Epithelial cell of esophagus (primary cell): ENCODE data around the gene C11orf65.
"Not testable (repeated sequence)": the region's sequence is repeated elsewhere in the genome, so short reads cannot be mapped to it uniquely, and the experiment has no call there.

Experiments used
- DNase-seq: peaks from one replicate; pipeline ENCODE4 v3.0.0; 2010; ENCODE audit warnings: low read depth
- H3K4me3 ChIP-seq: 2 replicates; pipeline ENCODE4 v1.5.1; 2011; ENCODE audit warnings: mild to moderate bottlenecking, low read length, control low read depth
- TF ChIP-seq, protein P1 (sequence below): IDR thresholded peaks from 2 replicates; pipeline ENCODE4 v1.5.1; 2011; ENCODE audit warnings: low read depth, mild to moderate bottlenecking, low read length, control low read depth, inconsistent platforms; ENCODE audit not compliant: insufficient read depth; ENCODE audit errors: missing control alignments

C11orf65 gene

DNA sequence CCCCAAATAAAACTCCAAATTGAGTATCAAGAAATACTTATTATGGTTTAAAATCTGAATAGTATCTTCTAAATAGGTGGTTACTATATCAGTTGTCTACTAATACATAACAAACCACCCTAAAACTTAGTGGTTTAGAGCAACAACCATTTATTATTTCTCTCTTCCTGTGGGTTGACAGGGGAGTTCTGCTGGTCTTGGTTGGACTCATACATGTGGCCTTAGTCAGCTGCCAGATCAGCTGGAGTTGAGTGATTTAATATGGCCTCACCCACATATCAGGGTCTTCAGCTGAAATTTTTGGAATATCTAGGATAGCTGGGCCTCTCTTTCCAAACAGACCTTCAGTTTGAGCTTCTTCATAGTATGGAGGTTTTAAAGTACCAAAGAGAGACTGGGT is 34.5 kb downstream of the C11orf65 start:
- no peak overlapping the region for H3K4me3 ChIP-seq
- TF ChIP-seq, protein P1, sequence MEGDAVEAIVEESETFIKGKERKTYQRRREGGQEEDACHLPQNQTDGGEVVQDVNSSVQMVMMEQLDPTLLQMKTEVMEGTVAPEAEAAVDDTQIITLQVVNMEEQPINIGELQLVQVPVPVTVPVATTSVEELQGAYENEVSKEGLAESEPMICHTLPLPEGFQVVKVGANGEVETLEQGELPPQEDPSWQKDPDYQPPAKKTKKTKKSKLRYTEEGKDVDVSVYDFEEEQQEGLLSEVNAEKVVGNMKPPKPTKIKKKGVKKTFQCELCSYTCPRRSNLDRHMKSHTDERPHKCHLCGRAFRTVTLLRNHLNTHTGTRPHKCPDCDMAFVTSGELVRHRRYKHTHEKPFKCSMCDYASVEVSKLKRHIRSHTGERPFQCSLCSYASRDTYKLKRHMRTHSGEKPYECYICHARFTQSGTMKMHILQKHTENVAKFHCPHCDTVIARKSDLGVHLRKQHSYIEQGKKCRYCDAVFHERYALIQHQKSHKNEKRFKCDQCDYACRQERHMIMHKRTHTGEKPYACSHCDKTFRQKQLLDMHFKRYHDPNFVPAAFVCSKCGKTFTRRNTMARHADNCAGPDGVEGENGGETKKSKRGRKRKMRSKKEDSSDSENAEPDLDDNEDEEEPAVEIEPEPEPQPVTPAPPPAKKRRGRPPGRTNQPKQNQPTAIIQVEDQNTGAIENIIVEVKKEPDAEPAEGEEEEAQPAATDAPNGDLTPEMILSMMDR: no peak
- DNase-seq: no peak

DNA sequence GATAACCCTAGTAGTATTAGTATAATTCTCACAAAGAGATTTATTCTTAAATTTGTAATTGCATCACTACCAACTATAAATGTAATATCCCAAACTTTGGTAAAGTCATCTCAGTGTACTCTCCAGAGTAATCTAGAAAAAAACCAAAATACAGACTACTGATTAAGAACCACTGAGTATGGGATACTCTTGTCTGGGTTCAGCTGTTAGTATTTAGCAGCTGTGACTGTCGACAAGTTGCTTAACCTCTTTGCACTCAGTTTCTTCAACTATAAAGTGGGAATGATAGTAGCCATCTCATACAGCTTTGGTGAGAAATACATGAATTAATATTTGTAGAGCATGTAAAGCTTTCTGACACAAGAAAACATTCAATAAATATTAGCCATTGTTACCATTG is 35.3 kb downstream of the C11orf65 start:
- no peak overlapping the region for H3K4me3 ChIP-seq
- TF ChIP-seq, protein P1: no peak
- no peak for DNase-seq

DNA sequence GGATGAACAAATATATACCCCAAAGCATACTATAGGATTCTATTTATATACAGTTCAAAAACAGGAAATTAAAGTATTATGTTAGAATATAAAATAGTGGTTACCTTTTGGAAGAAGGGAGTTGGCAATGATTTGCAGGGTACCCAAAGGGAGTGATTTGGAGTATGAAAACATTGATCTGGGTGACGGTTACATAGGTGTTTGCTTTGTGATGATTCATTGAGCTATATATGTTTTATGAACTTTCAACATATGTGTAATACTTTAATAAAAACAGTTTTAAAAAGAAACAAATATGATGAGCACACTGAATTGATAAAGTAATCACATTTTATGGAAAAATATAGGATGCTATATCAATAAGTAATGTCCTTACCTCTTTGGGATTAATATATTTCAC is 36.0 kb downstream of the C11orf65 start:
- no peak for DNase-seq
- TF ChIP-seq, protein P1: no peak
- H3K4me3 ChIP-seq: no peak overlapping the region

DNA sequence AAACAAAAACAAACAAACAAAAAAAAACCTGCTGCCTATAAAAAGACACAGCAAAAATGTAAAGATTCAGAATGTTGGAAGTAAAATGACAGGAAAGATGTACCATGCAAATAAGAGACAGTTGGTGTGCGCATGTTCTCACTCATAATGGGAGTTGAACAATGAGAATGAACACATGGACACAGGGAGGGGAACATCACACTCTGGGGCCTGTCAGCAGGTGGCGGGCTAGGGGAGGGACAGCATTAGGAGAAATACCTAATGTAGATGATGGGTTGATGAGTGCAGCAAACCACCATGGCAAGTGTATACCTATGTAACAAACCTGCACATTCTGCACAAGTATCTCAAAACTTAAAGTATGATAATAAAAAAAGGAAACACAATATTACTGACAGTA is 49.8 kb downstream of the C11orf65 start:
- TF ChIP-seq, protein P1: peak; percentile 46
- H3K4me3 ChIP-seq: not testable (repeated sequence)
- DNase-seq: peak; percentile 48

DNA sequence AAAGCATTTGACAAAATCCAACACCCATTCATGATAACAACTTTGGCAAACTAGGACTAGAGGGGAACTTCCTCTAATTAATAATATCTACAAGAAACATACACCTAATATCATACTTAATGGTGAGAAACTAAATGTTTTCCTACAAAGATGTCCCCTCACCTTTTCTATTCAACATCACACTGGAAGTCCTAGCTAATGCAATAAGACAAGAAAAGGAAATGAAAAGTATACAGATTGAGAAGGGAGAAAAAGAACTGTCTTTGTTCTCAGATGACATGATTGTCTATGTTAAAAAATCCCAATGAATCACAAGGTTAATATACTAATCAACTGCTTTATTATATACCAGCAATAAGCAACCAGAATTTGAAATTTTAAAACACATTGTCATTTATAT is 52.4 kb downstream of the C11orf65 start:
- no peak for DNase-seq
- no peak overlapping the region for H3K4me3 ChIP-seq
- TF ChIP-seq, protein P1: no peak

DNA sequence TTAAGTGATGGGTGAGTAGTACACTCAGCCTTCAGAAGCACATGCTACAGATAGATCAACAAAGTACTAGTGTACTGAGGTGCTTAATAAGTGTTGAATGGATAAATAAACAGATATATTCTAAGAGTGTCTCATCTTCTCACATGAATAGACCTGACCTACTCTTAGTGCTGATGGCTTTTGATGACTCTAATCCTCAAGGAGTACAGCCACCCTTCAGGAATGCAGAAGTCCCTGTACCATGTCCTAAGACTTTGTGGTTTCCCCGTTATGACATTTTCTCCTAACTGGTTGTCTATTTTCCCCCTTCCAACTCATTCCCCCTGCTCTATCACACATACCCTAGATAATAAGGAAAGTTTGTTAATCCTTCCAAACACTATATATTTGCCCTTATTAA is 61.6 kb downstream of the C11orf65 start:
- no peak overlapping the region for H3K4me3 ChIP-seq
- peak; percentile 55 for DNase-seq
- TF ChIP-seq, protein P1: no peak

DNA sequence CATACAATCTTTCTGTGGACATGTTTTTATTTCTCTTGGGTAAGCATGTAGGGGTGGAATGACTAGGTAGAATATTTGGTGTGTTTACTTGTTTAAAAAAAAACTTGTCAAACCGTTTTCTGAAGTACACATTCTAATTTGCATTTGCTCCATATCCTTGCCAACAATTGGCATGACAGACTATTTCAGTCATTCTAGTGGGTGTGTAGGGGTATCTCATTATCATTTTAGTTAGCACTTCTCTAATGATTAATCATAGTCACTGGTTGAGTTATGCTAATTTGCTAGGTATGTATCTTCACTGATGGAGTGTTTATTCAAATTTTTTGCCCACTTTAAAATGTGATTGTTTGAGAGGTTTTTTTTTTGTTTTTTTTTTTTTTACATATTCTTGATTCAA is 64.3 kb downstream of the C11orf65 start:
- no peak overlapping the region for H3K4me3 ChIP-seq
- peak; percentile 10 for DNase-seq
- TF ChIP-seq, protein P1: no peak
